HG03095 (cell line): ENCODE data around the gene TKTL1.

Experiments used
- ATAC-seq: cut with Tn5 transposase; IDR thresholded peaks from one replicate; pipeline ENCODE4 v1.9.1; 2021; ENCODE audit warnings: moderate library complexity; ENCODE audit not compliant: unreplicated experiment

Gene TKTL1

GRCh38 chrX:154308108-154308946, 12.7 kb downstream of the TKTL1 start:
- ATAC-seq: no peak

- no peak for ATAC-seq
Observed at GRCh38 chrX:154309041-154309775, 13.6 kb downstream of the TKTL1 start.

GRCh38 chrX:154310616-154311536, 15.3 kb downstream of the TKTL1 start:
- no peak for ATAC-seq

GRCh38 chrX:154312116-154312515, 16.5 kb downstream of the TKTL1 start:
- no peak for ATAC-seq

- no peak for ATAC-seq
Observed at GRCh38 chrX:154313147-154313546, 17.6 kb downstream of the TKTL1 start.

- no peak for ATAC-seq
Observed at GRCh38 chrX:154315416-154315815, 19.8 kb downstream of the TKTL1 start.

GRCh38 chrX:154317391-154317995, 21.9 kb downstream of the TKTL1 start:
- no peak for ATAC-seq

- no peak for ATAC-seq
Observed at GRCh38 chrX:154320406-154320805, 24.8 kb downstream of the TKTL1 start.

GRCh38 chrX:154321152-154321551, 25.6 kb downstream of the TKTL1 start:
- no peak for ATAC-seq

- no peak for ATAC-seq
Observed at GRCh38 chrX:154321594-154321993, 26.0 kb downstream of the TKTL1 start.

GRCh38 chrX:154322890-154323289, 27.3 kb downstream of the TKTL1 start:
- ATAC-seq: no peak

- no peak for ATAC-seq
Observed at GRCh38 chrX:154323537-154323936, 27.9 kb downstream of the TKTL1 start.

GRCh38 chrX:154325541-154325940, 29.9 kb downstream of the TKTL1 start:
- no peak for ATAC-seq

GRCh38 chrX:154327038-154327820, 31.6 kb downstream of the TKTL1 start:
- no peak for ATAC-seq

- no peak for ATAC-seq
Observed at GRCh38 chrX:154328646-154329045, 33.1 kb downstream of the TKTL1 start.

- ATAC-seq: no peak
Observed at GRCh38 chrX:154329294-154329693, 33.7 kb downstream of the TKTL1 start.

GRCh38 chrX:154332561-154332960, 37.0 kb downstream of the TKTL1 start:
- ATAC-seq: no peak

GRCh38 chrX:154333116-154333515, 37.5 kb downstream of the TKTL1 start:
- no peak for ATAC-seq

GRCh38 chrX:154333837-154334271, 38.3 kb downstream of the TKTL1 start:
- peak; percentile 80 for ATAC-seq

GRCh38 chrX:154334496-154334895, 38.9 kb downstream of the TKTL1 start:
- ATAC-seq: no peak
